GM18511 (cell line): Measurements from ENCODE around the gene CAMTA1.

Source experiments
- ATAC-seq: cut with Tn5 transposase; IDR thresholded peaks from one replicate; pipeline ENCODE4 v1.9.1; 2021; ENCODE audit warnings: mild to moderate bottlenecking, moderate library complexity; ENCODE audit not compliant: unreplicated experiment

The CAMTA1 gene

GRCh38 chr1:7555391-7556185 is 770.3 kb downstream of the CAMTA1 start:
- ATAC-seq, result no peak

- no peak for ATAC-seq
Measured at GRCh38 chr1:7557301-7557891, 772.1 kb downstream of the CAMTA1 start.

DNA sequence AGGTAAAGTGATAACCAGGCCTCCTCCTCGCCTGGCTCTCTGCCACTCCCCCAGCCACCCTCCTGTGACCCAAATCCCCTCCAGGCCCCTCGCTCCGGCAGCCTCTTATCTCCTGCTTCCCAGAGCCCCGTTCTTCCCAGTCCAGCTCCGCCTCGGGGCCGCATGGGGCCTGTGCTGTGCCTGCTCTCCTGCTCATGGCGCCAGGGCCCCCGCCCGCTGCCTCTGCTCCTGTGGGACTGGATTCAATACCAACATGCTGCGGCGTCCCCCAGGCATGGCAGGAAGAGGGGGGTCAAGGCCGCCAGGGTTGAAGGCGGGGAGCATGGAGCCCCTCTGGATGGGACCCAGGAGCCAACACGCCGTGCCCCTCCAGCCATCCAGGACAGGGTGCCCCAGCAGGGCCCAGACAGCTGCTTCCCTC is 772.8 kb downstream of the CAMTA1 start:
- no peak for ATAC-seq

DNA sequence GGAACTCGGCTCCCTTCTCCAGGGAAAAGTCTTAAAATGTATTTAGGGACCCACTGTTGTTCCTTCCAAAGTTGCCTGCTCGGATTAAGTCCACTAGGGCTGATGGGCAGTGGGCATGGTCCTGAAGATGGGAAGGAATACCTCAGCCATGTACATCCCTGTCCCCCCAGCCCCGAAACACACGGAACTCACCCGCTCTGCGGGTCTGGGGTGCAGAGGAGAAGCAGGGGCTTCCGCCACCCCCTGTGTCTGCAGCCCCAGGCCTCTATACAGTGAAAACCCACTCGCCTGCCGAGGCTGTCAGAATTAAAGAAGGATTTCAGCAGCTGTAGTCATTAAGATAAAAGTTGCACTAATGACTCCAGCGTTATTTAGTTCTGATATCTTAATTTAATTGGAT is 773.2 kb downstream of the CAMTA1 start:
- no peak for ATAC-seq

GRCh38 chr1:7558921-7559869 is 773.9 kb downstream of the CAMTA1 start:
- ATAC-seq, result no peak

GRCh38 chr1:7560128-7560527 is 774.9 kb downstream of the CAMTA1 start:
- ATAC-seq, result no peak

- no peak for ATAC-seq
Measured at GRCh38 chr1:7560601-7561181, 775.4 kb downstream of the CAMTA1 start.

- no peak for ATAC-seq
Measured at GRCh38 chr1:7561331-7561921, 776.2 kb downstream of the CAMTA1 start.

- ATAC-seq, result no peak
Measured at GRCh38 chr1:7561936-7562728, 776.9 kb downstream of the CAMTA1 start.

DNA sequence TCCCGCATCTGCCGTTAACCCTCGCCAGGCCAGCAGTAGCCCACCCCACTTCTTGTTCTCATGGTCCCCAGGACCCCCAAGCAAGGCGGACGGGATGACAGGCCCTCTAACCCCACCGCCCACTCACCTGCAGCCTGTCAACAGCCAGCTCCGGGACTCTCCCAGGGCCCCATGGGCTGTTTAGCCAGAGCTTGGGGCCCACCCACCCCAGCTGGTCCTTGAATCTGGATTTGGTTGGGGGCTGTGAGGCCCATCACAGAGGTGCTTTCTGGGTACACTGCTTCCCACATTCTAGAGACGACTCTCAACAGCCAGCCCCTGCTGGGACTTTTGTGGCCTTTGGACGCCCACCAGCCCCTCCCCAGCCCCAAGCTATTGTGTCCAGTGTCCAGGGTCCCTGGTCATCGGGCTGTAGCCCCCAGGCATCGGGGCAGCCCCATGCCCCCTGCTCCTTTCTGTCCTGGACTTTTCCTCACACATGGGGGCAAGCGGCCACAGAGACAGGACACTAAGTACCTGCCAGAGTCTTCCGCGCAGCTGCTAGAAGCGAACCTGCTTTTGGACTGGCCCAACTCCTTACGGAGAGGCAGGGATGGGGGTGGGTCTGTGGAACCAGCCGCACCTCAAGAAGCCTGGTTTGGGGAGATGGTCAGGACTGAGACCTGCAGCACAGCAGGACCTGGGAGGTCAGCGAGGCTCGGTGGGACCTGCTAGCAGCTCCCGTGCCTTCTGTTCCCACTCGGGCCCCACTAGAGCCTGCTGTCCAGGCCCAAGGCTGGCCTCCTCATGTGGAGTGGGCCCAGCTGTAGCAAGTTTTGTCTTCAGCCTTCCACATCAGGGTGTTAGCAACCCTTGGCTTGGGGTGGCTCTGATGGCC is 777.7 kb downstream of the CAMTA1 start:
- no peak for ATAC-seq

GRCh38 chr1:7564137-7564536 is 778.9 kb downstream of the CAMTA1 start:
- no peak for ATAC-seq

- no peak for ATAC-seq
Measured at GRCh38 chr1:7565099-7565750, 780.0 kb downstream of the CAMTA1 start.

- no peak for ATAC-seq
Measured at GRCh38 chr1:7566417-7567375, 781.4 kb downstream of the CAMTA1 start.

DNA sequence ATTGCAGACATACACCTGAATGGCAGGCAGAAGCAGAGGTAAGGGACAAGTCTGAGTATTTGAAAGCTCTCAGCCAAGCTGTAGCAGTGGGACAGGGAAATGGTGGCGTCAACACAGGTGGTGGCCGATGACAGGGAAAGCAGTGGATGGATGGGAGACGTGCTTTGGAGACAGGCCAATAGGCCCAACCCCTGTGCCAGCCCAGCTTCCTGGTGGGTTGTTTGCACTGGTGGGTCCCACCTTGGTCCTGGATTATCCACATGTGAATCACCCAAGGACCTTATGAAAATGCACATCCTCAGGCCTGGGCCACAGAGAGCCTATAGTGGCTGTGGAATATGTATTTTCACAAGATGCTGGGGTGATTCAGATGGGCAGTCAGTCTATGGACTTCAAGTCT is 782.1 kb downstream of the CAMTA1 start:
- ATAC-seq, result no peak

DNA sequence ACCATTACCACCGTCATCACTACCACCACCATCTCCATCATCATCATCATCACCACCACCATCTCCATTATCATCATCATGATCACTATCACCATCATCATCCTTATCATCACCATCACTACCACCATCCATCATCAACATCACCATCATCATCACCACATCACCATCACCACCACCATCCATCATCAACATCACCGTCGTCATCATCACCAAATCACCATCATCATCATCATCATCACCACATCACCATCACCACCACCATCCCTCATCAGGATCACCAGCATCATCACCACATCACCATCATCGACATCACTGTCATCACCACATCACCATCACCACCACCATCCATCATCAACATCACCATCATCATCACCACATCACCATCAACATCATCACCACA is 782.8 kb downstream of the CAMTA1 start:
- no peak for ATAC-seq

DNA sequence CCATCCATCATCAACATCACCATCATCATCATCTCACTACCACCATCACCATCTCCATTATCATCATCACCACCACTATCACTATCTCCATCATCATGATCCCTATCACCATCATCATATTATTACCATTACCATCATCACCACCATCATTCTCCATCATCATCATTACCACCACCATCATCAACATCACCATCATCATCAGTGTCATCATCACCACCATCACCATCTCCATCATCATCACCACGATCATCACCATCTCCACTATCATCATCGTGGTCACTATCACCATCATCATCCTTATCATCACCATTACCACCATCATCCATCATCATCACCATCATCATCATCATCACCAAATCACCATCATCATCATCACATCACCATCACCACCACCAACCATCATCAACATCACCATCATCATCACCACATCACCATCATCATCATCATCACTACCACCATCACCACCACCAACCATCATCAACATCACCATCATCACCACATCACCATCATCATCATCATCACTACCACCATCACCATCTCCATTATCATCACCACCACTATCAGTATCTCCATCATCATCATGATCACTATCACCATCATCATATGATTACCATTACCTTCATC is 783.8 kb downstream of the CAMTA1 start:
- ATAC-seq, result no peak

- no peak for ATAC-seq
Measured at GRCh38 chr1:7570311-7570710, 785.1 kb downstream of the CAMTA1 start.
